AG08396 (cell line): Measurements from ENCODE around the gene PSORS1C1.
A peak's percentile ranks its signal among the peaks of the same experiment; 100 is the strongest.
"Not testable (repeated sequence)": the region's sequence is repeated elsewhere in the genome, so short reads cannot be mapped to it uniquely, and the experiment has no call there.

Experiments
- DNase-seq: peaks from one replicate; pipeline ENCODE4 v3.0.0; 2012; ENCODE audit warnings: low spot score, mixed read lengths

PSORS1C1 gene

DNA sequence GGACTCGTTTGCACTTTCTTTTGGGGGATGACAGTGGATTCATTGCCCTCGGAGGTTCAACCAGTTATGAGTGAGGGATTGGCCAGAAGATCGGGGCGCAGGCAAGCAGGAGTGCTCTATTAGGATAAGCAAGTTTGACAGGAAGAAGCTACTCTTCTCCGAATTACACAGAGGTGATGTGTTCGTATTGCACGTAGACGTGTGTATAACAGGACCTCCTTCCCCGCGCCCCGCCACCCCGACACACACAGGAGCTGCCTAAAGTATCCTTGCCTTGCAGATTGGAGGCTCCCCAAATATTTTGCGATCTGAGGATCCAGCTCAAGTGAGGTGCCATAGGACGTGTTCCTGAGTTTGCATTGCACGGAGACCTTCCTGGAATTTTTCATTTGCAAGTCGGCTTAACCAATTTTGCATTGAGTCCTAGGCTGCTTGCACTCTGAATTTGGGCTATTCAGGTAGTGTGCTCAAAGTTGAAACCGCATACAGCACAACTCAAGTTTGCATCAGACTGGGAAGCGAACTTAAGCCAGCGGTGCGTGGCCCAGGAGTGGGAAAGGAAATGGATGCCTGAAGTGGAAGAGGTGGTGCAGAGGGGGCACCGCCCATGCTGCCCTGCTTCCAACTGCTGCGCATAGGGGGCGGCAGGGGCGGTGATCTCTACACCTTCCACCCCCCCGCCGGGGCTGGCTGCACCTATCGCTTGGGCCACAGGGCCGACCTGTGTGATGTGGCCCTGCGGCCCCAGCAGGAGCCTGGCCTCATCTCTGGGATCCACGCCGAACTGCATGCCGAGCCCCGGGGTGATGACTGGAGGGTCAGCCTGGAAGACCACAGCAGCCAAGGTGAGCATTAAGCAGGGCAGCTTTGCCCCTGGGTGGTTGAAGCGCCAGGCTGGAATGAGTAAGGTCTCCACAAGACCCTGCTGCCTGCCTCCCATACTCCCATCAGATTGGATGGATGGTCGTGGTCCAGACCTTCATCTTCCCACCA lies 44.6 kb downstream of the PSORS1C1 start:
- no peak for DNase-seq

DNA sequence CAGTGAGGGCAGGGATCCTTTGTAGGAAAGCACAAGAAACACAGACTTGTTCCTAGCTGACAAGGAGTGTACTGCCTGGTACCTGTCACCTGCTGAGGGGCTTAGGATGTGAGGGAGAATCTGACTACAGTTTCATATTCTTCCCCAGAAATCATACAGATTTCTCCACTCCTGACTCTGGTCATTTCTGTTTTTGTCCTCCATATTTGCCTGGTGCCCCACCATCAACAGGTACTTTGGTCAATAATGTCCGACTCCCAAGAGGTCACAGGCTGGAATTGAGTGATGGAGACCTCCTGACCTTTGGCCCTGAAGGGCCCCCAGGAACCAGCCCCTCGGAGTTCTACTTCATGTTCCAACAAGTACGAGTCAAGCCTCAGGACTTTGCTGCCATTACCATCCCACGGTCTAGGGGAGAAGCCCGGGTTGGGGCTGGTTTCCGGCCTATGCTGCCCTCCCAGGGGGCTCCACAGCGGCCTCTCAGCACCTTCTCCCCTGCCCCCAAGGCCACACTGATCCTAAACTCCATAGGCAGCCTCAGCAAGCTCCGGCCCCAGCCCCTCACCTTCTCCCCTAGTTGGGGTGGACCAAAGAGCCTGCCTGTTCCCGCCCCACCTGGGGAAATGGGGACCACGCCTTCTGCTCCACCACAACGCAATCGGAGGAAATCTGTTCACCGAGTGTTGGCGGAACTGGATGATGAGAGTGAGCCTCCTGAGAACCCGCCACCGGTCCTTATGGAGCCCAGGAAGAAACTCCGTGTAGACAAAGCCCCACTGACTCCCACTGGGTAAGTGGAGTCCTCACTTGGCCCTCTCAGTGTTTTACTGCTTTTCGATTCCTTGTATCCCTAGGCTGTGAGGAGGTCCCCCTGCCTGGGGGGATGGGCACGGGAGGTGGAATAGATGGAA lies 46.9 kb downstream of the PSORS1C1 start:
- DNase-seq, result no peak

DNA sequence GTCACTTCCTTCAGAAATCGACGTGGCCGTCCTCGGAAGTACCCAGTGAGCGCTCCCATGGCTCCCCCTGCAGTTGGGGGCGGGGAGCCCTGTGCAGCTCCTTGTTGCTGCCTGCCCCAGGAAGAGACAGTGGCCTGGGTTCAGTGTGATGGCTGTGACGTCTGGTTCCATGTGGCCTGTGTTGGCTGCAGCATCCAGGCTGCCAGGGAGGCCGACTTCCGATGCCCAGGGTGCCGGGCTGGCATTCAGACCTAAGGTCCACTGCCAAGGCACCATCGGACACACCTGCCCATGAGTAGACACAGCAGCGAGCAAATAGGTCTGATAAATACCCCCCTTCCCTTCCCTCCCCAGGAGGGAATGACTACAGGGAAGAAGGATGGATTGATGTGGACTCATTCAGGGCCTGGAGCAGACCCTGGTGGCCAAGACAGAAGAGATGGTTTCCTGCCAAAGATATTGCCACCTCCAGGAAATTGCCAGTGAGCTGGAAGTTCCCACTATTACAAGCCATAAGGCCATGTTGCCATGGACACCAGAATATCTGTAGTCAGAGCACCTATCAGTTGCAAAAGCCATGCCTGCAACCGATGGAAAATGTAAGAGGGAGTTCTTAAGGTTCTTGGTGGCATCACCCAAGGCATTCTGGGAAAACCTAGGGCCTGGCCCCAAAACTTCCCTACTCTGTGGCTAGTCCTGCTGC lies 48.0 kb downstream of the PSORS1C1 start:
- DNase-seq, result no peak

DNA sequence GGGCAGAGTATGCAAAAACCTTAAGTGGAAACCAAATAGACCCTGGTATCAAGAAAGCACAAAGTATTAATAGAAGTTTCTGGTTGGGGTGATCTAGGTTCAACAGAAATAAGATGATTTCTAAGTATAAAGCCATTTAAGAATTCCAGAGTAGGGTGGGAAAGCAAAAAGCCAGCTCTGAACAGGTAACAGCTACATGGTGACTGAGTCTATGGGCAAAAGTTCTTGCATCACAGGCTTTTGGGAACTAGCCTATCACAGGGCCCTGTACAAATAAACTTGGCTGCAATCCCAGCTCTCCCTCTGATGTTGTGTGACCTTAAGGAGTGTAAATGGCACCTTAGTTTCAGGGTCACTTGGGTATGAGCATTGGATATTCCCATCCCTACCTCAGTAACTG lies 49.3 kb downstream of the PSORS1C1 start:
- no peak for DNase-seq

DNA sequence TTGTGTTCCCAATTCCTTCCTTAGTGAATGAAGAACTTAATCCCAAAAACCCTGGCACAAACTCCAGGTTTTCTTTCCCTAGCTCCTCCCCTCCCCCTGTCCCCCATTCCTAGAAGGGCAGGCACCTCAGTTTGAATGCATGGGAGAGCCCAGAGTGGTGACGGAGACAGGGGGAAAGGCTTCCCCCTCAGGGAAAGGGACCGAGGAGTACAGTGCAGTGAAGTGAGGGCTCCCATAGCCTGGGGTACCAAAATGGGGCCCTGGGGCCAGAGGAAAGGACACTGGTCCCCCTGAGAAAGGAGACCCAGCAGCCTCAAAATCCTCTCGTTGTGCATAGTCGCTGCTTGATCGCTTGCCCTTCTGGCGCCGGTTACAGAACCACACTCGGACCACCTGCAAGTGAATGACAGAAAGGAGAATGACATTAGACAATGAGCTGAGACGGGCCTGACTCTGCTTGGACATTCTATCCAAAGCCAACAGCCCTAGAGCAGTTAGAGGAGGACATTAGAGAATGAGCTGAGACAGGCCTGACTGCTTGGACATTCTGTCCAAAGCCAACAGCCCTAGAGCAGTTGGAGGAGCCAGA lies 50.0 kb downstream of the PSORS1C1 start:
- not testable (repeated sequence) for DNase-seq

DNA sequence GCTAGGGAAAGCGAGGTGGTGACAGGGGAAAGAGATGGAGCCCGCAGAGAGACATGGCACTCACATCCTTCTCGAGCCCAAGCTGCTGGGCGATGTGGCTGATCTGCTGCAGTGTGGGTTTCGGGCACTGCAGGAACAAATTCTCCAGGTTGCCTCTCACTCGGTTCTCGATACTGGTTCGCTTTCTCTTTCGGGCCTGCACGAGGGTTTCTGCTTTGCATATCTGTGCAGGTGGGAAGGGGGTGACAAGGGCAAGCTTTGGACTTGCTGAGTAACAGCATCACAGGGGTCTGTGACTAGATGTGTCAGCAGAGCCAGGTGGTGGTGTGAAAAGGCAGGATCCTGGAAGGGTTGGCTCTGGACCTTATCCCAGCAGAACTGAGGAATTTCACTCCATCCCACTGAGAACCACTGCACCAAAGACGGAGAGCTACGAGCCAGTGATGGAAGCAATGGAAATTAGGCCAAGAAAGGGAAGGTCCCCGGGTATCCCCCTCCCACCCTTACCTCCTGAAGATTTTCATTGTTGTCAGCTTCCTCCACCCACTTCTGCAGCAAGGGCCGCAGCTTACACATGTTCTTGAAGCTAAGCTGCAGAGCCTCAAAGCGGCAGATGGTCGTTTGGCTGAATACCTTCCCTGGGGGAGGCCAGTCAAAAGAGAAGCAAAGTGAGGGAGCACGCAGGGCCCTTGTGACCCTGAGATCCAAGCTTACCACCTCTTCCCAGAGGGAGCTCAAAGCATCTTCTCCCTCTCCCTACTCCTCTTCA lies 50.6 kb downstream of the PSORS1C1 start:
- DNase-seq, result not testable (repeated sequence)

DNA sequence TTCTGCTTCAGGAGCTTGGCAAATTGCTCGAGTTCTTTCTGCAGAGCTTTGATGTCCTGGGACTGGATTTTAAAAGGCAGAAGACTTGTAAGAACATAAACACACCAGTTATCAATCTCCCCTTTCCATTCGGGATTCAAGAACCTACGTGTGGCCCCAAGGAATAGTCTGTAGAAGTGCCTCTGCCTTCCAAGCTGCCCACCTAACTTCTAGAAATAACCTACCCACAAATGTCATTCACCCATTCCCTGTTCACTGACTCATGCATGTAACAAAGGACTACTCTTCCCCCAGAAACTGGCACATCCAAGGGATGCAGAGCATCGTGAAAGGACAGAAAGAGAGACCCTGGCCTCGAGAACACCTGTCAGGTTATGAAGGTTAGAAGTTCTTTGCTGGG lies 51.4 kb downstream of the PSORS1C1 start:
- DNase-seq, result no peak

DNA sequence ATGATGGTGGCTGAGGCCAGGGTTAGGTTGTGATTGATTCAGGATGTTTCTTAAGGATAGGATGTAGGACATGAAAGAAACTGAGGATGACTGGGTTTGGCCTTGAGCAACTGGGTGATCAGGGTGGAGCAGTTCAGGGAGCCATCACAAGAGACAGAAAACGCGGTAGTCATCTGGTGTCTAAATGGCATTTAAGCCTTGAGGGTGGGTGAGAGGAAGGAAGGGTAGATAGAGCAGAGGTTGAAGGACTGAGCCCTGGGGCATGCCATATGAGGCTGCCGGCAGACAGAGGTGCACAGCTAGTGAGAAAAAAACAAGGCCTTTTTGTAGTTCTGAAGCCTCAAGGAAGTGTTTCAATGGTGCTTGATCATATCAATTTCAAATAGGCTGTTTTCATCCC lies 54.0 kb downstream of the PSORS1C1 start:
- DNase-seq, result no peak

DNA sequence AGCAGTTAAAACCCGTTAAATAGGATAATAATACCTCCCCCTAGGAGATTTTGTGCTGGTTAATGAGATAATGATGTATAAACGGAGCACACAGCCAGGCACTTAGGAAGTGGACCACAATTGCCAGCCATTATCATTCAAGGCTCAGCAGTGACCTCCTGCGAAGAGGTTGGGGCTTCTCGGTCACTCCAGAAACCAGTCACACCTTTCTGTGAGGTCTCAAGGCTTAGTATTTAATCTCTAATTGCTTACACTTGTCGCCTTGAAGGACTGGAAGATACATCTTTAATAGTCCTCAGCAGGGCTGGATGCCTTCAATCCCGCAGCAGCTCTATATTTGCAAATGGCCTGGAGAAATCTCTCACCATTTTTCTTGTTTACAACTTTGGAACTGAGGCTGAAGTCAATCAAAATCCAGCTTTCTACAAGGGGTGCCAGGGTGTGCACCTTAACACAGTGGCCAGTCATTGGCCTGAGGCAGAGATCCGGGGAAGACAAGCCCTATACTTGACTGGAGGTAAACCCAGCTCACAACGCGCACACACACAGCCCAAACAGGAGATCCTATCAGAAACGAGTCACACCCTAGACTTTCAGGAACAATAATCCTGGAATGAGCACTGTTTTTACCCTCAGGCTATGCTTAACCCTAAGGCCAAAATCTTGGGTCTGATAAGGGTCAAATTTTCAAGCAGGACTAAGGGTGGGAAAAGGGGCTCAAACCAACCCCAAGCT lies 54.7 kb downstream of the PSORS1C1 start:
- no peak for DNase-seq

DNA sequence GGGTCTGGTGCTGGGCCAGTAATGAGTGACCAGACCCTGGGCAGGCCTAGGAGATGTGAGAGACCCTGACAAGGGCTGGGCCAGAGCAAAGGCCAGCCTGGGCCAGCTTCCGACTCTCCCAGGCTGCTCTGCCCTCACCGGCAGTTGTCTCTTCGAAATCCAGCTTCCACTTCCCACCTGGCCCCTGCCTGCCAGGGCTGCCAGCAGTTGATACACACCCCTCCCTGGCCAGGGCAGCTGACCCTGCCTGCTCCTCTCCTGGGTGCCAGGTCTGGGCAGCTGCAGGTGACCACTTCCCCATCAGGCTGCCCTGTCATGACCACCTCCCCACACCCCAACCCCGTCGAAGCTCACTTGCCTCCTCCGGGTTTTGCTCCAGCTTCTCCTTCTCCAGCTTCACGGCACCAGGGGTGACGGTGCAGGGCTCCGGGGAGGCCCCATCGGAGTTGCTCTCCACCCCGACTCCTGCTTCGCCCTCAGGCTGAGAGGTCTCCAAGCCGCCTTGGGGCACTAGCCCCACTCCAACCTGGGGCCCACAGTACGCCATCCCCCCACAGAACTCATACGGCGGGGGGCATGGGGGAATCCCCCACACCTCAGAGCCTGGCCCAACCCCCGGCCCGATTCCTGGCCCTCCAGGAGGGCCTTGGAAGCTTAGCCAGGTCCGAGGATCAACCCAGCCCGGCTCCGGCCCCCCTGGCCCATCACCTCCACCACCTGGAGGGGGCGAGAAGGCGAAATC lies 55.4 kb downstream of the PSORS1C1 start:
- not testable (repeated sequence) for DNase-seq

DNA sequence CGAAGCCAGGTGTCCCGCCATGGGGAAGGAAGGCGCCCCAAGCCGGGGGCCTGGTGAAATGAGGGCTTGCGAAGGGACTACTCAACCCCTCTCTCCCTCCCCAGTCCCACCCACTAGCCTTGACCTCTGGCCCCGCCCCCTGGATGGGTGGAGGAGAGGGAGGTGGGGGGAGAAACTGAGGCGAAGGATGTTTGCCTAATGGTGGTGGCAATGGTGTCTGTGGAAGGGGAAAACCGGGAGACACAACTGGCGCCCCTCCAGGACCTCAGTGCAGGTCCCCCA lies 55.9 kb downstream of the PSORS1C1 start, which contains the start of gene POU5F1:
POU5F1 (minus strand) TSS at position 83 of the 282 bp plus-strand sequence; CDS start at position 21, 62 bp downstream.
- no peak for DNase-seq

DNA sequence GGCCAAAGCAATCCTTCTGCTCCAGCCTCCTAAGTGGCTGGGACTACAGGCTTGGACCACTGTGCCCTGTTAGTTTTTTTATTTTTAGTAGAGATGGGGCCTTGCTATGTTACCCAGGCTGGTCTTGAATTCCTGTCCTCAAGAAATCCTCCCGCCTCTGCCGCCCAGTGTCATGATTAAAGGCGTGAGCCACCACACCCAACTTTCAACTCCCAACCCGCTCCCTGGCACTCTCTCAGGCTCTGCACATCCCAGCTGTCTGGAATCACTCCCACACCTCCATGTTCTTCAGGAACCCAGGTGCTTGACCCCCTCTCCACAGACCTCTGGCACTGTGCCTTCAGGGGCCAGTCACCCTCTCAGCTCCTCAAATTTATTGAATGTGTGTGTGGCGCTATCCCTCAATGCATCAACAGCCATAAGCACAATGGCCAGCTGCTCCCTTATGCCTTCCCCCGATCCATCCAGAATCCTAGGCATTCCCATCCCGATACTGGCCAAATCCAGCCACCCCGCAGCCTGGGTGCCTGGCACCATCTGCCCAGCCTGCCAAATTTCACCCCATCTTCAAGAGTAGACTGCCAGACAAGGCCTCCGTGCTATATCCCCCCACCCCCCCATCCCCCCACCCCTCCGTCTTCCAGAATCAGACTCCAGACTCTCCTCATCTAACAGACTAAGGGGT lies 56.5 kb downstream of the PSORS1C1 start:
- no peak for DNase-seq

DNA sequence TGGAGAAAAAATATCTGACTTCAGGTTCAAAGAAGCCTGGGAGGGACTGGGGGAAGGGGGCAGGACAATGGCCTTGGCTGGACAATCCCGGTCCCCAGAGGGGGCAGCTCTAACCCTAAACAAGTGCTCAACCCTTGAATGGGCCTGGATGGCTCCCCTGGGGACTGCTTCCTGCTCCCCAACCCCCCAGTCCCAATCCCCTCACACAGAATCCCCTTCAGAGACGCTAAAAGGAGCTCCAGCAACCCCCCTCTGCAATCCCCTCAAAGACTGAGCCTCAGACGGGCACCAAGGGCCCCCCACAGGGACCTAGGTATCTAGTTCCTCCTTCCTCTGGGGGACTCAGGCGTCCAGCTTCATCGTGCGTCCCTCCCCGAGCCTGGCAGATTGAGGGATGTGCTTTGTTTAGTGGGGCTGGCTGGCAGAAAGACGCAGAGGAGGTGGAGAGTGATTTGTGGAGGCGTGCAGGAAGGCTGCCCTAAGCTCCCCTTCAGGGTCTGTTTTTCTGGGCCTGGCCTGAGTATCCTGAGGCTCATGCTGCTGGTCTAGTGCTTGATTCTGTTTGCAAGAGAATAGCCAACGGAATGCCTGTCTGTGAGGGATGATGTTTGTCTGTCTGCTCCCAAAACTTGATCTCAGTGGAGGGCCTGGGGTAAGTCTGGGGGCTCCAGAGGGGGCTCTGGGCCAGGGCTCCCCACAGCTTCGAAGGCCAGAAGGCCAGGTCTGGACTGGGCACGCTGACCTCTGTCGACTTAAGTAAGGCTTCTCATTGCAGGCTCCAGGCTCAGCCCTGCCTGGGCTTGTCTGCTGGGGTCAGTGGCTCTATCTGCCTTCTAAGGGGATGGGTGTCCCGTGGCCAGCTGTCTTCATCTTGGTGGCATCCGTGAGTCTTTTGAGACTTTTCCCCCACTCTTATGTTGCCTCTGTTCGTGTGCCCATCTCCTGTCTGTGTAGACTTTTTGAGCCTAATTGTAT lies 57.6 kb downstream of the PSORS1C1 start:
- no peak for DNase-seq

DNA sequence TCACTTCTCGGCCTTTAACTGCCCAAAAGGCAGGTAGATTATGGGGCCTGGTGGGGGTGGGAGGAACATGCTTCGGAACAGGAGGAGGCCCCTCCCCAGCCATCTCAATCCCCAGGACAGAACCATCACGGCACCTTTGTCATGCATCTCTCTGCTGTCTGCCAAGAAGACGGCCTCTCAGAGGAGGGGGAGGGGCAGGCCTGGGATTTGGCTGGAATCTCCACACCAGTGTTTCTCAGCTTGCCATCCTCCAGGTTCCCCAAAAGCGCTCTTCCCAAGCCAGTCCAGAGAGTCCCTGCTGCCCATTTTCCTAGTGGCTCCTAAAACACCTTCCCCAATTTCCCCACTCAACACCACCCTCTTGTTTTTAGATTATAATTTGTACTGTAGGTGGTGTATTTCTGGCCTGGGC lies 58.4 kb downstream of the PSORS1C1 start:
- DNase-seq, result no peak

DNA sequence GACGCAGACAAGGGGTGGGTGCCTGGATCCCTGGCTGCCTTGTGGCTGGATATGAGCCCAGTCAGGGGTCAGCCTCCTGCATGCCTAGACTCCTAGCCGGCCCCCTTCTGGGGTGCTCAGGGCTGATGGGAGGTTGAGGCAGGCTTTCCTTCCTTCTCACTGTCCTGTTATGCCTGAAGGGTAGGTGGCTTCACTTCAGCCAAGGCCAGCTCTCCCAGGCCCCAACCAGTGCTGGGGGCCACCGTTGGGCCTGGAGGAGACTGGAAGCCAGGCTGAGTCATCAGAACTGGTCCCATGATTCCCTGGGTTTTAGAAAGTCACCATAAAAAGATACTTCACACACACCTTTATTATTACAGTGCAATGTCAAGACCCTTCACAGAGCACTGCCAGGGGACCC lies 58.8 kb downstream of the PSORS1C1 start:
- no peak for DNase-seq

DNA sequence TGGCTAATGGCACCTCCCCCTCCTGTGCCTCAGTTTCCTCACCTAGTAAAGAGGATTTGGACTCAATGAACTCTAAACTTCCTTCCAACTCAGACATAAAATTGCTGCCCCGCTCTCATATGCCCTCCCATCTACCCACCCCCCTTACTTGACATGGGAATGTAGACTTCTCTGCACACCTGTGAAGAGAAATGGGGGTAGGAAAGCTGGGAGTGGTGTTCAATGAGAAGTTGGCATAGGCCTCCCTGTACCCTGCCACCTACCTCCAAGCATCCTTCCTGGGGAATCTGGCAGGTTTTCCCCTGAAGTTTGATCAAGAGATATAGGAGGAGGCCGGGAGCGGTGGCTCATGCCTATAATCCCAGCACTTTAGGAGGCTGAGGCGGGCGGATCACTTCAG lies 59.8 kb downstream of the PSORS1C1 start:
- DNase-seq, result no peak

DNA sequence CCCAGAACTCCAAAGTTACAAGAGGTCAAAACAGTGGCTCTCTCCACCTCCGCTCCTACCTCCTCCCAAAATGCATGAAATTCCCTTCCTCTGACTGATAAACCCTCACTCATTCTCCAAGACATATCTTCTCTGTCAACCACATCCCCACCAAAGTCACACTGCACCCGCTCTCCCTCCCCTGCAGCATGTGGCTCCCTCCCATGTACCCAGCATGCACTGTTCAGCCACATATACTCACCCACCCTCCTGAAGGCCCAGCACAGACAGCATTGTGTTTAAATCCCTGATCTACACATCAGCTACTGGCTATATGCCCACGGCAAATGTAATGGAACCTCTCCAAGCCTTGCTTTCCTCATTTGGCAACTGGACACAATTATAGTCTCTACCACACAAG lies 61.4 kb downstream of the PSORS1C1 start:
- peak; percentile 71 for DNase-seq
